Measurements from ENCODE around the gene EPHB3. TPM values are rescaled to one million over a fixed set of nuclear protein-coding genes. Genes with fewer than 3 reads are reported as not detected.

Gene EPHB3
- total and polyA plus RNA-seq, 2 donors = 5.1 to 28.0 TPM

- Histone ChIP-seq H3K36me3 (ENCODE audit: insufficient read depth) (no peaks in the 10 kb centered on the region), H3K27ac (ENCODE audit: low read depth) (no peak overlapping the region), H3K4me3 (ENCODE audit: low read depth, low read length) (no peak overlapping the region), H3K4me1 (ENCODE audit: insufficient read depth) (no peaks in the 10 kb centered on the region)
- WGBS = 85% methylated on average over 12 of the region's 12 CpGs
- no peak for DNase-seq (ENCODE audit: extremely low spot score)
Measured at GRCh38 chr3:184551614-184552256, 9.8 kb upstream of the EPHB3 start.

- DNase-seq (ENCODE audit: extremely low spot score) = no peak
- WGBS = 88% methylated on average over 6 of the region's 6 CpGs
- no peaks in the 10 kb centered on the region for H3K36me3 ChIP-seq (ENCODE audit: insufficient read depth)
Measured at GRCh38 chr3:184552296-184552695, 9.3 kb upstream of the EPHB3 start.

GRCh38 chr3:184552863-184553262 is 8.7 kb upstream of the EPHB3 start:
- H3K36me3 ChIP-seq (ENCODE audit: insufficient read depth) = no peaks in the 10 kb centered on the region
- DNase-seq (ENCODE audit: extremely low spot score) = no peak
- 93% methylated on average over 13 of the region's 13 CpGs for WGBS
- H3K27ac ChIP-seq (ENCODE audit: low read depth) = no peak overlapping the region
- no peak overlapping the region for H3K4me3 ChIP-seq (ENCODE audit: low read depth, low read length)
- no peaks in the 10 kb centered on the region for H3K4me1 ChIP-seq (ENCODE audit: insufficient read depth)

More at GRCh38 chr3:184552296-184552695, 9.3 kb upstream of the EPHB3 start:
- Histone ChIP-seq H3K27ac (ENCODE audit: low read depth) (no peak overlapping the region), H3K4me1 (ENCODE audit: insufficient read depth) (no peaks in the 10 kb centered on the region), H3K4me3 (ENCODE audit: low read depth, low read length) (no peak overlapping the region)

GRCh38 chr3:184553385-184553784 is 8.2 kb upstream of the EPHB3 start:
- Histone ChIP-seq H3K27ac (ENCODE audit: low read depth) (no peak overlapping the region), H3K4me1 (ENCODE audit: insufficient read depth) (no peaks in the 10 kb centered on the region), H3K4me3 (ENCODE audit: low read depth, low read length) (no peak overlapping the region), H3K36me3 (ENCODE audit: insufficient read depth) (no peaks in the 10 kb centered on the region)
- no peak for DNase-seq (ENCODE audit: extremely low spot score)
- WGBS = 69% methylated on average over 4 of the region's 4 CpGs

- no peak overlapping the region for H3K4me3 ChIP-seq (ENCODE audit: low read depth, low read length)
- H3K27ac ChIP-seq (ENCODE audit: low read depth) = no peak overlapping the region
- no peaks in the 10 kb centered on the region for H3K4me1 ChIP-seq (ENCODE audit: insufficient read depth)
- H3K36me3 ChIP-seq (ENCODE audit: insufficient read depth) = no peaks in the 10 kb centered on the region
- 91% methylated on average over 5 of the region's 5 CpGs for WGBS
- DNase-seq (ENCODE audit: extremely low spot score) = no peak
Measured at GRCh38 chr3:184554461-184554860, 7.1 kb upstream of the EPHB3 start.

GRCh38 chr3:184556582-184557347 is 4.8 kb upstream of the EPHB3 start:
- H3K4me1 ChIP-seq (ENCODE audit: insufficient read depth) = no peaks in the 10 kb centered on the region
- no peaks in the 10 kb centered on the region for H3K36me3 ChIP-seq (ENCODE audit: insufficient read depth)
- DNase-seq (ENCODE audit: extremely low spot score) = no peak
- no peak overlapping the region for H3K27ac ChIP-seq (ENCODE audit: low read depth)
- 77% methylated on average over 15 of the region's 15 CpGs for WGBS
- H3K4me3 ChIP-seq (ENCODE audit: low read depth, low read length) = no peak overlapping the region

DNA sequence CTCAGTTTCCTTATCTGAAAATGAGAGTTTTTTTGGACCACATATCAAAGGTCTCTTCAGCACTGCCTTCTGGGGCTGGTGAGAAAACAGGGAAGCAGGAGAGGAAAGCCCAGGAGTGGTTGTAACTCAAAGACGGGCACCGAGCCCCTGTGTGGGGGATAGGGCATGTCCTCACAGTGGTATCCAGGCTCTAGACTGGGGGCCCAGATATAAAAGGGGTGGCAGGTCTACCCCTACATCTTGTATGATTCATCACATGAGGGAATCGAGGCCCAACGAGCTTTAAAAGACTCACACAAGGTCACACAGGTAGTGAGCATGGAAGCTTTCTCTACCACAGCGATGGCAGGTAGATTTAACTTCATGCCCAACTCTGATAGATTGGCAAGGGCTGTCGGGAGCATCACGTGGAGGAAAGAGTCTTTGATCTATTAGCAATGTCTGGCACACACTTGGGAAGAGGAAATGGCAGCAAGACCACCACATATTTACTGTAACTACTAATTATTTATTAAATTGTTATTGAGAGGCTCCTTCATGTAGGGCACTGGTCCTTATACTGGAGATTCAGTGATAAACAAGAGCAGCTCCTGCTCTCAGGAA is 4.1 kb upstream of the EPHB3 start:
- no peaks in the 10 kb centered on the region for H3K36me3 ChIP-seq (ENCODE audit: insufficient read depth)
- H3K4me3 ChIP-seq (ENCODE audit: low read depth, low read length) = no peak overlapping the region
- H3K4me1 ChIP-seq (ENCODE audit: insufficient read depth) = no peaks in the 10 kb centered on the region
- no peak for DNase-seq (ENCODE audit: extremely low spot score)
- 81% methylated on average over 7 of the region's 7 CpGs for WGBS
- no peak overlapping the region for H3K27ac ChIP-seq (ENCODE audit: low read depth)

DNA sequence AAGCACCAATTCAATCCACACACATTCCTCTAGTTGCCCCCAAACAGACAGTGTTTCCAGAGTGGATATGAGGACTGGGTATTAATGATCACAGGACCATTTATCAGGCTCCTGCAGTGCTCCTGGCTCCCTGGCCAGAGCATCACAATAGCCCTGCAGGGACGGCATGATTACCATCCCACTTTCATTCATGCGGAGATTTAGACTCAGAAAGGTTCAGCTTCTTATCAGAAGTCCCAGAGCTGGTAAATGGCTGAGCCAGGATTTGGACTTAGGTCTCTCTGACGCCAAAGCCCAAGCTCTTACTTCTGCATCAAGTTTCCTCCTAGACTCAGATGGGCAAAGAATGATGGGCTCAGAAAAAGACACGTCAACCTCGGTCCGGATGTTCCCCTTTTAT is 2.9 kb upstream of the EPHB3 start:
- no peaks in the 10 kb centered on the region for H3K4me1 ChIP-seq (ENCODE audit: insufficient read depth)
- no peak overlapping the region for H3K27ac ChIP-seq (ENCODE audit: low read depth)
- no peak overlapping the region for H3K4me3 ChIP-seq (ENCODE audit: low read depth, low read length)
- no peak for DNase-seq (ENCODE audit: extremely low spot score)
- no peaks in the 10 kb centered on the region for H3K36me3 ChIP-seq (ENCODE audit: insufficient read depth)
- 70% methylated on average over 6 of the region's 6 CpGs for WGBS

GRCh38 chr3:184559336-184559735 is 2.2 kb upstream of the EPHB3 start:
- DNase-seq (ENCODE audit: extremely low spot score) = no peak

DNA sequence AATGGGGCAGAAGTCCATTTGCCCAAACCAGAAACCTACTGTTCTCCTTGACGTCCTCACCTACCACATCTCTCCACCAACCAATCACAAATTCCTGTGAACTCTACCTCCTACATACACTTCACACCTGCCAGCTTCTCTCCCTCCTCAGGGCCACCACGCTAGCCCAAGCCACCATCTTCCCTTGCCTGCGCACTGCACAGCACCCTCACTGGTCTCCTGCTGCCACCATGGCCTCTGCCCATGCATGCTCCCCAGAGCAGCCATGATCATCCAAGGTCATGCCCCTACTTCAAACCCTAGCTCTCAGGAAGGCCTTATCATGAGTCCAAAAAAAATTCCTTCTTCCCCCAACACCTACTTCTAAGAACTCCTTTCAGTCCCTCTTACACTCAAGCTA is 1.1 kb upstream of the EPHB3 start:
- H3K36me3 ChIP-seq (ENCODE audit: insufficient read depth) = no peaks in the 10 kb centered on the region
- no peak overlapping the region for H3K4me3 ChIP-seq (ENCODE audit: low read depth, low read length)
- H3K27ac ChIP-seq (ENCODE audit: low read depth) = no peak overlapping the region
- whole genome bisulfite sequencing = 90% methylated on average over 3 of the region's 3 CpGs
- no peak for DNase-seq (ENCODE audit: extremely low spot score)
- H3K4me1 ChIP-seq (ENCODE audit: insufficient read depth) = no peaks in the 10 kb centered on the region

More at GRCh38 chr3:184559336-184559735, 2.2 kb upstream of the EPHB3 start:
- Histone ChIP-seq H3K27ac (ENCODE audit: low read depth) (no peak overlapping the region), H3K36me3 (ENCODE audit: insufficient read depth) (no peaks in the 10 kb centered on the region), H3K4me3 (ENCODE audit: low read depth, low read length) (no peak overlapping the region), H3K4me1 (ENCODE audit: insufficient read depth) (no peaks in the 10 kb centered on the region)
- WGBS = 80% methylated on average over 11 of the region's 11 CpGs

- Histone ChIP-seq H3K36me3 (ENCODE audit: insufficient read depth) (no peaks in the 10 kb centered on the region), H3K4me1 (ENCODE audit: insufficient read depth) (no peaks in the 10 kb centered on the region), H3K4me3 (ENCODE audit: low read depth, low read length) (peak overlapping the region; percentile 61), H3K27ac (ENCODE audit: low read depth) (no peak overlapping the region)
- no peak for DNase-seq (ENCODE audit: extremely low spot score)
- 2% methylated on average over 109 of the region's 109 CpGs for WGBS
Measured at GRCh38 chr3:184561913-184562877, 610 bp downstream of the EPHB3 start.

- WGBS = 24% methylated on average over 24 of the region's 24 CpGs
- Histone ChIP-seq H3K36me3 (ENCODE audit: insufficient read depth) (no peaks in the 10 kb centered on the region), H3K4me1 (ENCODE audit: insufficient read depth) (no peaks in the 10 kb centered on the region), H3K4me3 (ENCODE audit: low read depth, low read length) (peak overlapping the region; percentile 61), H3K27ac (ENCODE audit: low read depth) (peak overlapping the region; percentile 25)
- DNase-seq (ENCODE audit: extremely low spot score) = no peak
Measured at GRCh38 chr3:184562878-184563560, 1.4 kb downstream of the EPHB3 start.

DNA sequence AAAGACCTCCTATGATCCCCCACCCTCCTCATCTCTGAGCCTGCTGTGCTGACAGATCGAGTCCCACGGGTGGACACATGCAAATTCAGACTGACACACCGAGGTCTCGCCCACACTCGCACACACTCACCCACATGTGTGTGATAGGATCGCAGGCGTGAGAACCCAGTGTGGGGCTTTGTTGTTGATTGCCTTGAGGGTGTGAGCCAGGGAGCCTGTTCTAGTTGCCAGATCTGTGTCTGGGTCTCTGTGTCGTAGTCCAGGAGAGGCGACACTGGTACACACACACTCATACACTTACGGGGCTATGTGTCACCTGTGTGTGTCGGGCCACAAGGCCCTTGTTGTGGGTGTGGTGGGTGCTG is 2.0 kb downstream of the EPHB3 start:
- Histone ChIP-seq H3K27ac (ENCODE audit: low read depth) (peak overlapping the region; percentile 14), H3K4me3 (ENCODE audit: low read depth, low read length) (peak overlapping the region; percentile 61), H3K36me3 (ENCODE audit: insufficient read depth) (no peaks in the 10 kb centered on the region), H3K4me1 (ENCODE audit: insufficient read depth) (no peaks in the 10 kb centered on the region)
- 38% methylated on average over 11 of the region's 11 CpGs for WGBS
- no peak for DNase-seq (ENCODE audit: extremely low spot score)
